Neural crest cell (in vitro differentiated cells): Measurements from ENCODE around the gene RPRD1A. TPM values are rescaled to one million over a fixed set of nuclear protein-coding genes. Genes with fewer than 3 reads are reported as not detected.

Experiments used
- DNase-seq: peaks from one replicate; pipeline ENCODE4 v3.0.0; 2021; ENCODE audit warnings: low read depth, mixed read lengths, low spot score
- H3K27ac Mint-ChIP-seq: one replicate; pipeline ENCODE4 v1.8.0; 2021; ENCODE audit warnings: mild to moderate bottlenecking, mixed read lengths; ENCODE audit not compliant: unreplicated experiment
- H3K27me3 Mint-ChIP-seq: 2 replicates; pipeline ENCODE4 v1.8.0; 2021; ENCODE audit warnings: low read depth, mild to moderate bottlenecking, mixed read lengths
- H3K36me3 Mint-ChIP-seq: 2 replicates; pipeline ENCODE4 v1.8.0; 2021; ENCODE audit warnings: low read depth, mild to moderate bottlenecking, mixed read lengths
- H3K4me1 Mint-ChIP-seq: 2 replicates; pipeline ENCODE4 v1.8.0; 2021; ENCODE audit warnings: mixed read lengths
- H3K4me3 Mint-ChIP-seq: one replicate; pipeline ENCODE4 v1.8.0; 2021; ENCODE audit warnings: mild to moderate bottlenecking, mixed read lengths
- H3K9me3 Mint-ChIP-seq: 2 replicates; pipeline ENCODE4 v1.8.0; 2021; ENCODE audit warnings: mixed read lengths
- CTCF ChIP-seq: fragments of 200-600 bp; sonication (generic); conservative IDR thresholded peaks from 2 replicates; pipeline ENCODE4 v1.5.0; 2021; ENCODE audit warnings: antibody characterized with exemption, mild to moderate bottlenecking
- total RNA-seq: library from RNA; stranded (reverse); gene quantifications from 2 replicates; pipeline ENCODE4 v1.2.1, GENCODE V29; 2021

The RPRD1A gene
- total RNA-seq, 1 donor from 2014 or later, result 76.3 TPM

GRCh38 chr18:35942133-35942532 is 125.2 kb downstream of the RPRD1A start:
- H3K36me3 Mint-ChIP-seq, result no peaks in the 10 kb centered on the region

GRCh38 chr18:35941299-35941698 is 126.1 kb downstream of the RPRD1A start:
- no peaks in the 10 kb centered on the region for H3K27me3 Mint-ChIP-seq
- H3K27ac Mint-ChIP-seq, result no peak overlapping the region
- TF ChIP-seq CTCF, result no peak
- H3K4me1 Mint-ChIP-seq, result peaks cover 11% of the 10 kb centered on the region
- DNase-seq, result no peak
- H3K9me3 Mint-ChIP-seq, result no peaks in the 10 kb centered on the region
- no peaks in the 10 kb centered on the region for H3K36me3 Mint-ChIP-seq
- no peak overlapping the region for H3K4me3 Mint-ChIP-seq

More at GRCh38 chr18:35942133-35942532, 125.2 kb downstream of the RPRD1A start:
- no peaks in the 10 kb centered on the region for H3K27me3 Mint-ChIP-seq
- H3K27ac Mint-ChIP-seq, result no peak overlapping the region
- H3K9me3 Mint-ChIP-seq, result no peaks in the 10 kb centered on the region
- no peak for TF ChIP-seq CTCF
- H3K4me3 Mint-ChIP-seq, result no peak overlapping the region
- H3K4me1 Mint-ChIP-seq, result peaks cover 9% of the 10 kb centered on the region
- DNase-seq, result no peak

Other genes starting within 250 kb of the RPRD1A start
- gene SLC39A6, start 61.8 kb upstream of the RPRD1A start, total RNA-seq, result 101 TPM in 2 replicates
- gene ELP2, start 62.3 kb upstream of the RPRD1A start, total RNA-seq, result 80.4 and 94.1 TPM in 2 replicates
- gene MOCOS, start 119.9 kb upstream of the RPRD1A start, total RNA-seq, result 2.6 TPM in 2 replicates
- 28.6 and 29.0 TPM in 2 replicates for gene FHOD3, start 230.2 kb upstream of the RPRD1A start, total RNA-seq